K562 (cell line): ENCODE data around the gene BNIP2. TPM values are rescaled to one million over a fixed set of nuclear protein-coding genes. Genes with fewer than 3 reads are reported as not detected.

ENCODE experiments used
- BRF2 ChIP-seq: IDR thresholded peaks from 3 replicates; pipeline ENCODE4 v1.6.1; 2011; ENCODE audit warnings: borderline replicate concordance, mild to moderate bottlenecking; ENCODE audit not compliant: insufficient read length, insufficient read depth
- CBX3 ChIP-seq, 2 experiments: IDR thresholded peaks; 1 replicate in 1 of 2; 2 replicates in 1 of 2; pipeline ENCODE4 v1.6.1; 2012; ENCODE audit warnings: inconsistent platforms in 2 of 2, low read length in 2 of 2, borderline replicate concordance in 1 of 2, control low read depth in 1 of 2
- ETV1 ChIP-seq: fragments of 450-650 bp; conservative IDR thresholded peaks from 2 replicates; pipeline ENCODE4 v1.6.1; 2016; ENCODE audit warnings: missing genetic modification characterization, control low read depth, low read depth, missing compliant biosample characterization
- FOS ChIP-seq: IDR thresholded peaks from 3 replicates; pipeline ENCODE4 v1.6.1; 2011; ENCODE audit not compliant: insufficient read length; ENCODE audit errors: extremely low read depth
- GATAD2B ChIP-seq: fragments of 450-650 bp; IDR thresholded peaks from 2 replicates; pipeline ENCODE4 v1.6.1; 2017; ENCODE audit warnings: mild to moderate bottlenecking, borderline replicate concordance
- HMGXB4 ChIP-seq: sonication (generic); formaldehyde crosslinking; IDR thresholded peaks from 2 replicates; pipeline ENCODE4 v1.8.1; 2023; ENCODE audit warnings: mild to moderate bottlenecking, missing genetic modification reagents
- HNRNPL ChIP-seq: fragments of 200-400 bp; formaldehyde crosslinking; IDR thresholded peaks from 2 replicates; pipeline ENCODE4 v1.6.1; 2017; ENCODE audit warnings: low read depth, mild to moderate bottlenecking, low read length
- HSF4 ChIP-seq: fragments of 250-450 bp; sonication (Bioruptor Pico); IDR thresholded peaks from 2 replicates; pipeline ENCODE4 v2.1.2; 2022; ENCODE audit warnings: mild to moderate bottlenecking, moderate library complexity, borderline replicate concordance
- MCM2 ChIP-seq: fragments of 450-650 bp; IDR thresholded peaks from 2 replicates; pipeline ENCODE4 v1.6.1; 2017; ENCODE audit warnings: low read depth, mild to moderate bottlenecking
- MCM7 ChIP-seq, 2 experiments: fragments of 450-650 bp; IDR thresholded peaks; 2 replicates each; pipeline ENCODE4 v1.6.1; 2016 to 2018
- MEF2D ChIP-seq: conservative IDR thresholded peaks from 2 replicates; pipeline ENCODE4 v1.6.1; 2016; ENCODE audit warnings: low read depth, missing genetic modification characterization, missing compliant biosample characterization
- NCOA1 ChIP-seq: fragments of 450-650 bp; IDR thresholded peaks from 2 replicates; pipeline ENCODE4 v1.6.1; 2016; ENCODE audit warnings: low read depth
- NR2C1 ChIP-seq, 2 experiments: fragments of 450-650 bp; IDR thresholded peaks; 2 replicates each; pipeline ENCODE4 v1.6.1; 2017; ENCODE audit warnings: mild to moderate bottlenecking in 2 of 2, antibody characterized with exemption in 1 of 2, inconsistent platforms in 1 of 2, missing compliant biosample characterization in 1 of 2, missing genetic modification characterization in 1 of 2
- PHF20 ChIP-seq: fragments of 450-650 bp; IDR thresholded peaks from 2 replicates; pipeline ENCODE4 v1.6.1; 2018; ENCODE audit not compliant: partially characterized antibody
- SAFB2 ChIP-seq: fragments of 200-400 bp; formaldehyde crosslinking; IDR thresholded peaks from 2 replicates; pipeline ENCODE4 v1.6.1; 2018; ENCODE audit warnings: borderline replicate concordance, low read length, low read depth, moderate library complexity; ENCODE audit not compliant: severe bottlenecking
- SLC30A9 ChIP-seq: fragments of 250-450 bp; sonication (Bioruptor Pico); IDR thresholded peaks from 2 replicates; pipeline ENCODE4 v1.8.0; 2022; ENCODE audit warnings: mild to moderate bottlenecking, moderate library complexity
- ZFP1 ChIP-seq: fragments of 450-650 bp; formaldehyde crosslinking; IDR thresholded peaks from 2 replicates; pipeline ENCODE4 v1.4.0; 2020; ENCODE audit warnings: mild to moderate bottlenecking, mixed read lengths
- ZNF740 ChIP-seq, 3 experiments: fragments of 200-800 bp in 1 of 3; sonication (Bioruptor generic) in 1 of 3; sonication (generic) in 1 of 3; formaldehyde crosslinking in 1 of 3; IDR thresholded peaks; 2 replicates each; pipeline versions ENCODE4 v1.6.1 to v1.8.0; 2016 to 2022; ENCODE audit warnings: mild to moderate bottlenecking in 2 of 3, missing compliant biosample characterization in 2 of 3, missing genetic modification characterization in 2 of 3, missing genetic modification reagents in 1 of 3
- ZNF764 ChIP-seq: fragments of 250-450 bp; sonication (Bioruptor Pico); IDR thresholded peaks from 2 replicates; pipeline ENCODE4 v1.4.0; 2020; ENCODE audit warnings: low read depth, mild to moderate bottlenecking, moderate library complexity
- ZNF780A ChIP-seq: fragments of 250-450 bp; sonication (Bioruptor Pico); IDR thresholded peaks from 2 replicates; pipeline ENCODE4 v1.5.0; 2021; ENCODE audit warnings: mild to moderate bottlenecking
- ZNF830 ChIP-seq: fragments of 250-450 bp; sonication (Bioruptor Pico); IDR thresholded peaks from 2 replicates; pipeline ENCODE4 v1.5.0; 2021; ENCODE audit warnings: mild to moderate bottlenecking
- polyA plus RNA-seq, 8 experiments: library from polyadenylated mRNA; depleted of rRNA in 4 of 8; stranded (reverse) in 5 of 8; unstranded in 3 of 8; fragments of >200 nt; fragmentation: Nextera tagmentation in 2 of 8; fragmentation: Illumina TruSeq in 1 of 8; extraction: Ambion mirVana in 2 of 8; extraction: Trizol in 1 of 8; gene quantifications; 2 replicates each; pipeline versions ENCODE4 v1.2.1 to v1.2.3, GENCODE V29; 2011 to 2014; ENCODE audit warnings: inconsistent platforms in 1 of 8, missing spikeins in 1 of 8
- total RNA-seq, 7 experiments: library from RNA; depleted of rRNA in 6 of 7; stranded (reverse); fragments of >200 nt in 6 of 7; fragmentation: Illumina TruSeq in 2 of 7; extraction: Trizol in 2 of 7; gene quantifications; 2 replicates each; pipeline versions ENCODE4 v1.2.1 to v1.2.3, GENCODE V29; 2011 to 2021; ENCODE audit warnings: low replicate concordance in 1 of 7
- TF ChIP-seq, protein P1 (sequence below): sonication (generic); formaldehyde crosslinking; IDR thresholded peaks from 2 replicates; pipeline ENCODE4 v1.8.0; 2022; ENCODE audit warnings: mild to moderate bottlenecking, missing genetic modification reagents
- TF ChIP-seq, protein P2 (sequence below): fragments of 200-800 bp; sonication (Bioruptor generic); IDR thresholded peaks from 2 replicates; pipeline ENCODE4 v1.6.1; 2017; ENCODE audit warnings: missing genetic modification characterization, missing compliant biosample characterization

Gene BNIP2
- total and polyA plus RNA-seq, 9 of the 15 experiments (the other 6 are each of a cell fraction or from before 2014, with no cell fraction given): 19.6 to 88.0 (median 52.5) TPM

- TF ChIP-seq ZNF830 (CRISPR knock-in tag) (no peak), NCOA1 (no peak; the same call in 1 of the 2 replicates), GATAD2B (no peak), PHF20 (no peak), HMGXB4 (CRISPR knock-in tag) (no peak; the same call in 1 of the 2 replicates), ETV1 (tag) (no peak), MCM7 (IDR thresholded peaks at IDR 0.05) (no peak), HNRNPL (no peak), ZNF740 (CRISPR knock-in tag; IDR thresholded peaks at IDR 0.05) (no peak), ZNF740 (tag; IDR thresholded peaks at IDR 0.05) (no peak), MCM2 (no peak), ZFP1 (CRISPR knock-in tag) (no peak), BRF2 (no peak), NR2C1 (IDR thresholded peaks at IDR 0.05) (no peak), NR2C1 (tag; IDR thresholded peaks at IDR 0.05) (no peak), CBX3 (IDR thresholded peaks at IDR 0.05; ENCODE audit: borderline replicate concordance in 1 of 2, low read length in 2 of 2) (no peak), ZNF764 (no peak), SAFB2 (no peak), ZNF780A (no peak), SLC30A9 (CRISPR knock-in tag) (no peak), HSF4 (no peak), FOS (no peak), MEF2D (tag) (no peak)
- TF ChIP-seq, protein P1, sequence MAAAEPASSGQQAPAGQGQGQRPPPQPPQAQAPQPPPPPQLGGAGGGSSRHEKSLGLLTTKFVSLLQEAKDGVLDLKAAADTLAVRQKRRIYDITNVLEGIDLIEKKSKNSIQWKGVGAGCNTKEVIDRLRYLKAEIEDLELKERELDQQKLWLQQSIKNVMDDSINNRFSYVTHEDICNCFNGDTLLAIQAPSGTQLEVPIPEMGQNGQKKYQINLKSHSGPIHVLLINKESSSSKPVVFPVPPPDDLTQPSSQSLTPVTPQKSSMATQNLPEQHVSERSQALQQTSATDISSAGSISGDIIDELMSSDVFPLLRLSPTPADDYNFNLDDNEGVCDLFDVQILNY (CRISPR knock-in tag): no peak
- TF ChIP-seq, protein P2, sequence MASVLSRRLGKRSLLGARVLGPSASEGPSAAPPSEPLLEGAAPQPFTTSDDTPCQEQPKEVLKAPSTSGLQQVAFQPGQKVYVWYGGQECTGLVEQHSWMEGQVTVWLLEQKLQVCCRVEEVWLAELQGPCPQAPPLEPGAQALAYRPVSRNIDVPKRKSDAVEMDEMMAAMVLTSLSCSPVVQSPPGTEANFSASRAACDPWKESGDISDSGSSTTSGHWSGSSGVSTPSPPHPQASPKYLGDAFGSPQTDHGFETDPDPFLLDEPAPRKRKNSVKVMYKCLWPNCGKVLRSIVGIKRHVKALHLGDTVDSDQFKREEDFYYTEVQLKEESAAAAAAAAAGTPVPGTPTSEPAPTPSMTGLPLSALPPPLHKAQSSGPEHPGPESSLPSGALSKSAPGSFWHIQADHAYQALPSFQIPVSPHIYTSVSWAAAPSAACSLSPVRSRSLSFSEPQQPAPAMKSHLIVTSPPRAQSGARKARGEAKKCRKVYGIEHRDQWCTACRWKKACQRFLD (CRISPR knock-in tag): no peak
Measured at GRCh38 chr15:59689626-59690236, 611 bp upstream of the BNIP2 start (continued).
